Vagina (tissue), 2 donors: ENCODE data around the gene ATXN10. TPM values are rescaled to one million over a fixed set of nuclear protein-coding genes. Genes with fewer than 3 reads are reported as not detected.

Experiments
- DNase-seq, 2 donors: peaks; one replicate each; pipeline ENCODE4 v3.0.0-alpha.2; 2017; ENCODE audit errors: extremely low spot score in 2 of 2
- H3K27ac ChIP-seq: fragments of 200-600 bp; sonication (generic); one replicate; pipeline ENCODE4 v1.5.1; 2019
- H3K27me3 ChIP-seq: fragments of 200-600 bp; sonication (generic); one replicate; pipeline ENCODE4 v1.5.1; 2019
- H3K36me3 ChIP-seq, 2 donors: fragments of 200-600 bp; sonication (generic); one replicate each; pipeline ENCODE4 v1.5.1; 2017 to 2019
- H3K4me1 ChIP-seq: fragments of 200-600 bp; sonication (generic); one replicate; pipeline ENCODE4 v1.5.1; 2019
- H3K4me3 ChIP-seq, 2 donors: fragments of 200-600 bp; sonication (generic); 1 replicate in 1 of 2; 2 replicates in 1 of 2; pipeline ENCODE4 v1.5.1; 2016 to 2019
- H3K9me3 ChIP-seq: fragments of 200-600 bp; sonication (generic); one replicate; pipeline ENCODE4 v1.5.1; 2019
- CTCF ChIP-seq, 3 experiments: fragments of 450-650 bp in 2 of 3; fragments of 200-600 bp in 1 of 3; sonication (generic) in 1 of 3; IDR thresholded peaks; one replicate each; pipeline ENCODE4 v1.5.1; 2017 to 2019; ENCODE audit warnings: antibody characterized with exemption in 3 of 3, mild to moderate bottlenecking in 2 of 3, moderate library complexity in 2 of 3
- POLR2A ChIP-seq, 2 donors: fragments of 450-650 bp; IDR thresholded peaks; one replicate each; pipeline ENCODE4 v1.6.1; 2017; ENCODE audit warnings: antibody characterized with exemption in 2 of 2, mild to moderate bottlenecking in 2 of 2, moderate library complexity in 2 of 2
- POLR2AphosphoS5 ChIP-seq, 2 donors: sonication (generic); formaldehyde crosslinking; IDR thresholded peaks; one replicate each; pipeline ENCODE4 v1.9.0; 2017; ENCODE audit warnings: antibody characterized with exemption in 2 of 2, mild to moderate bottlenecking in 2 of 2, low read depth in 1 of 2; ENCODE audit not compliant: insufficient read depth in 1 of 2
- intact Hi-C: fragments of 100-400 bp; cut with DNase I; formaldehyde crosslinking; loops from one replicate; pipeline ENCODE4 v1.15.1; 2023
- total RNA-seq: library from RNA; depleted of rRNA; stranded (reverse); fragments of >200 nt; gene quantifications from one replicate; pipeline ENCODE4 v1.2.3, GENCODE V29; 2016

Gene ATXN10
- total RNA-seq, 1 donor from 2014 or later, result 116 TPM

GRCh38 chr22:45889093-45889538, 217.5 kb downstream of the ATXN10 start:
- no peak for DNase-seq
- H3K4me1 ChIP-seq, result peaks cover 29% of the 10 kb centered on the region
- no peaks in the 10 kb centered on the region for H3K36me3 ChIP-seq
- no peak overlapping the region for H3K27ac ChIP-seq
- TF ChIP-seq POLR2A (IDR thresholded peaks at IDR 0.05), result no peak
- no peak for TF ChIP-seq POLR2AphosphoS5 (IDR thresholded peaks at IDR 0.05; ENCODE audit: insufficient read depth in 1 of 2, low read depth in 1 of 2)
- no peak for TF ChIP-seq CTCF (IDR thresholded peaks at IDR 0.05)
- H3K27me3 ChIP-seq, result no peaks in the 10 kb centered on the region
- no peaks in the 10 kb centered on the region for H3K9me3 ChIP-seq
- intact Hi-C loops, result no loop called here
- H3K4me3 ChIP-seq, result no peak overlapping the region

- no peaks in the 10 kb centered on the region for H3K36me3 ChIP-seq
- no peaks in the 10 kb centered on the region for H3K27me3 ChIP-seq
- intact Hi-C loops, result no loop called here
- TF ChIP-seq POLR2A (IDR thresholded peaks at IDR 0.05) (no peak), POLR2AphosphoS5 (IDR thresholded peaks at IDR 0.05; ENCODE audit: insufficient read depth in 1 of 2, low read depth in 1 of 2) (no peak), CTCF (IDR thresholded peaks at IDR 0.05) (no peak)
- DNase-seq, result no peak
- H3K4me3 ChIP-seq, result no peak overlapping the region
- peaks cover 29% of the 10 kb centered on the region for H3K4me1 ChIP-seq
- no peak overlapping the region for H3K27ac ChIP-seq
- H3K9me3 ChIP-seq, result no peaks in the 10 kb centered on the region
Observed at GRCh38 chr22:45889539-45890350, 218.1 kb downstream of the ATXN10 start.

GRCh38 chr22:45890351-45890635, 218.7 kb downstream of the ATXN10 start:
- no peak overlapping the region for H3K4me3 ChIP-seq
- no peak for TF ChIP-seq CTCF (IDR thresholded peaks at IDR 0.05)
- no peak for TF ChIP-seq POLR2A (IDR thresholded peaks at IDR 0.05)
- intact Hi-C loops, result no loop called here
- no peak for DNase-seq
- no peak overlapping the region for H3K27ac ChIP-seq
- peaks cover 29% of the 10 kb centered on the region for H3K4me1 ChIP-seq
- no peaks in the 10 kb centered on the region for H3K27me3 ChIP-seq
- H3K36me3 ChIP-seq, result no peaks in the 10 kb centered on the region
- H3K9me3 ChIP-seq, result no peaks in the 10 kb centered on the region

- no peak for TF ChIP-seq CTCF (IDR thresholded peaks at IDR 0.05)
- TF ChIP-seq POLR2A (IDR thresholded peaks at IDR 0.05), result no peak
- TF ChIP-seq POLR2AphosphoS5 (IDR thresholded peaks at IDR 0.05; ENCODE audit: insufficient read depth in 1 of 2, low read depth in 1 of 2), result no peak
- no peak overlapping the region for H3K4me3 ChIP-seq
- peaks cover 35% of the 10 kb centered on the region for H3K4me1 ChIP-seq
- intact Hi-C loops, result no loop called here
- H3K27ac ChIP-seq, result no peak overlapping the region
- H3K9me3 ChIP-seq, result no peaks in the 10 kb centered on the region
- no peak for DNase-seq
- no peaks in the 10 kb centered on the region for H3K27me3 ChIP-seq
- H3K36me3 ChIP-seq, result no peaks in the 10 kb centered on the region
Observed at GRCh38 chr22:45891021-45891421, 219.4 kb downstream of the ATXN10 start.

- Histone ChIP-seq H3K4me1 (peaks cover 40% of the 10 kb centered on the region), H3K36me3 (no peaks in the 10 kb centered on the region), H3K4me3 (no peak overlapping the region), H3K9me3 (no peaks in the 10 kb centered on the region), H3K27me3 (no peaks in the 10 kb centered on the region), H3K27ac (no peak overlapping the region)
- no peak for DNase-seq
- no peak for TF ChIP-seq CTCF (IDR thresholded peaks at IDR 0.05)
- TF ChIP-seq POLR2A (IDR thresholded peaks at IDR 0.05), result no peak
- no peak for TF ChIP-seq POLR2AphosphoS5 (IDR thresholded peaks at IDR 0.05; ENCODE audit: insufficient read depth in 1 of 2, low read depth in 1 of 2)
- intact Hi-C loops, result no loop called here
Observed at GRCh38 chr22:45891471-45891995, 219.9 kb downstream of the ATXN10 start.
